Measurements from ENCODE around the gene PKP3. TPM values are rescaled to one million over a fixed set of nuclear protein-coding genes. Genes with fewer than 3 reads are reported as not detected.

Gene PKP3
- total RNA-seq, 1 donor from 2014 or later, result 0.52 TPM

- H3K4me1 ChIP-seq, result peaks cover 11% of the 10 kb centered on the region
- H3K36me3 ChIP-seq, result no peaks in the 10 kb centered on the region
- H3K27ac ChIP-seq (replicated peaks), result no peak overlapping the region
- H3K4me3 ChIP-seq, result no peak overlapping the region
- no peak for TF ChIP-seq CTCF (IDR thresholded peaks at IDR 0.05; ENCODE audit: borderline replicate concordance)
- peaks cover 63% of the 10 kb centered on the region for H3K27me3 ChIP-seq (ENCODE audit: low read depth)
- intact Hi-C loops (cut with micrococcal nuclease), result no loop called here
- no peak for DNase-seq
- no peaks in the 10 kb centered on the region for H3K9me3 ChIP-seq (replicated peaks)
These were observed 22.1 kb upstream of the PKP3 start for GRCh38 chr11:371716-372590.

- TF ChIP-seq CTCF (IDR thresholded peaks at IDR 0.05; ENCODE audit: borderline replicate concordance), result no peak
- Histone ChIP-seq H3K4me1 (peaks cover 10% of the 10 kb centered on the region), H3K27ac (replicated peaks) (no peak overlapping the region)
These were observed 20.9 kb upstream of the PKP3 start for GRCh38 chr11:372809-373715.

GRCh38 chr11:373716-374551 is 20.1 kb upstream of the PKP3 start:
- Histone ChIP-seq H3K36me3 (no peaks in the 10 kb centered on the region), H3K4me1 (peaks cover 1% of the 10 kb centered on the region), H3K4me3 (no peak overlapping the region), H3K27me3 (ENCODE audit: low read depth) (peaks cover 63% of the 10 kb centered on the region), H3K9me3 (replicated peaks) (no peaks in the 10 kb centered on the region), H3K27ac (replicated peaks) (no peak overlapping the region)
- intact Hi-C loops (cut with micrococcal nuclease), result no loop called here
- TF ChIP-seq CTCF (IDR thresholded peaks at IDR 0.05; ENCODE audit: borderline replicate concordance), result no peak
- DNase-seq, result no peak

More at GRCh38 chr11:372809-373715, 20.9 kb upstream of the PKP3 start:
- Histone ChIP-seq H3K27me3 (ENCODE audit: low read depth) (peaks cover 63% of the 10 kb centered on the region), H3K36me3 (no peaks in the 10 kb centered on the region), H3K9me3 (replicated peaks) (no peaks in the 10 kb centered on the region), H3K4me3 (no peak overlapping the region)
- no peak for DNase-seq
- intact Hi-C loops (cut with micrococcal nuclease), result no loop called here

GRCh38 chr11:375065-376025 is 18.7 kb upstream of the PKP3 start:
- intact Hi-C loops (cut with micrococcal nuclease), result no loop called here
- H3K4me1 ChIP-seq, result no peaks in the 10 kb centered on the region
- no peak overlapping the region for H3K4me3 ChIP-seq
- no peak overlapping the region for H3K27ac ChIP-seq (replicated peaks)
- H3K9me3 ChIP-seq (replicated peaks), result no peaks in the 10 kb centered on the region
- H3K36me3 ChIP-seq, result no peaks in the 10 kb centered on the region
- H3K27me3 ChIP-seq (ENCODE audit: low read depth), result peaks cover 71% of the 10 kb centered on the region
- TF ChIP-seq CTCF (IDR thresholded peaks at IDR 0.05; ENCODE audit: borderline replicate concordance), result no peak
- DNase-seq, result no peak

Measured in left ventricle myocardium inferior (tissue), 1 donor.